Liver (tissue), 9 donors: Measurements from ENCODE around the gene NR2F1. TPM values are rescaled to one million over a fixed set of nuclear protein-coding genes. Genes with fewer than 3 reads are reported as not detected.

ENCODE experiments used
- DNase-seq: peaks from one replicate; pipeline ENCODE4 v3.0.0-alpha.2; 2017; ENCODE audit warnings: low spot score
- H3K27ac ChIP-seq, 2 donors: one replicate each; pipeline ENCODE4 v1.7.0; 2013; ENCODE audit warnings: inconsistent platforms in 2 of 2, low read length in 2 of 2, control low read depth in 1 of 2, low read depth in 1 of 2, mild to moderate bottlenecking in 1 of 2
- H3K27me3 ChIP-seq, 4 donors: one replicate each; pipeline versions ENCODE4 v1.6.1 to v1.7.0; 2013; ENCODE audit warnings: low read length in 3 of 4, inconsistent platforms in 1 of 4, mild to moderate bottlenecking in 1 of 4, moderate library complexity in 1 of 4; ENCODE audit not compliant: control insufficient read depth in 4 of 4, insufficient read depth in 4 of 4
- H3K36me3 ChIP-seq, 4 donors: one replicate each; pipeline versions ENCODE4 v1.6.1 to v1.7.0; 2013; ENCODE audit warnings: low read length in 3 of 4, mild to moderate bottlenecking in 3 of 4, low read depth in 1 of 4, moderate library complexity in 1 of 4; ENCODE audit not compliant: control insufficient read depth in 4 of 4, insufficient read depth in 3 of 4
- H3K4me1 ChIP-seq, 4 donors: one replicate each; pipeline versions ENCODE4 v1.6.1 to v1.7.0; 2013; ENCODE audit warnings: low read length in 3 of 4, mild to moderate bottlenecking in 3 of 4, moderate library complexity in 1 of 4; ENCODE audit not compliant: control insufficient read depth in 4 of 4, insufficient read depth in 4 of 4
- H3K4me3 ChIP-seq, 3 donors: one replicate each; pipeline versions ENCODE4 v1.6.1 to v1.7.0; 2013; ENCODE audit warnings: low read length in 3 of 3, control low read depth in 1 of 3, low read depth in 1 of 3, mild to moderate bottlenecking in 1 of 3
- H3K9ac ChIP-seq, 2 donors: one replicate each; pipeline ENCODE4 v1.7.0; 2013; ENCODE audit warnings: low read length in 2 of 2, mild to moderate bottlenecking in 2 of 2, moderate library complexity in 2 of 2, control low read depth in 1 of 2, low read depth in 1 of 2
- H3K9me3 ChIP-seq, 4 donors: one replicate each; pipeline versions ENCODE4 v1.6.1 to v1.7.0; 2013; ENCODE audit warnings: low read length in 3 of 4; ENCODE audit not compliant: control insufficient read depth in 4 of 4
- HNF4A ChIP-seq, 2 donors: conservative IDR thresholded peaks; 2 replicates each; pipeline ENCODE4 v1.6.1; 2016; ENCODE audit warnings: antibody characterized with exemption in 2 of 2, mild to moderate bottlenecking in 2 of 2
- HNF4G ChIP-seq: IDR thresholded peaks from 2 replicates; pipeline ENCODE4 v1.6.1; 2016; ENCODE audit warnings: antibody characterized with exemption
- JUND ChIP-seq, 2 donors: IDR thresholded peaks; 2 replicates each; pipeline ENCODE4 v1.6.1; 2016; ENCODE audit warnings: antibody characterized with exemption in 2 of 2
- RAD21 ChIP-seq, 2 donors: IDR thresholded peaks; 2 replicates each; pipeline ENCODE4 v1.6.1; 2016; ENCODE audit warnings: antibody characterized with exemption in 2 of 2, mild to moderate bottlenecking in 2 of 2
- RXRA ChIP-seq, 2 donors: IDR thresholded peaks; 2 replicates each; pipeline ENCODE4 v1.6.1; 2017 to 2018; ENCODE audit warnings: antibody characterized with exemption in 2 of 2, mild to moderate bottlenecking in 1 of 2
- TAF1 ChIP-seq: conservative IDR thresholded peaks from 2 replicates; pipeline ENCODE4 v1.6.1; 2016; ENCODE audit warnings: antibody characterized with exemption, mild to moderate bottlenecking
- YY1 ChIP-seq: IDR thresholded peaks from 2 replicates; pipeline ENCODE4 v1.6.1; 2016; ENCODE audit warnings: antibody characterized with exemption, mild to moderate bottlenecking
- WGBS: extraction: QIAGEN DNeasy Blood & Tissue Kit; methylation state at CpG from one replicate; pipeline ENCODE4 v1.1.7; 2013; 5-methylcytosine and 5-hydroxymethylcytosine counted together
- polyA plus RNA-seq, 2 donors: library from polyadenylated mRNA; stranded (reverse) in 1 of 2; unstranded in 1 of 2; fragments of 200-250 nt in 1 of 2; fragments of >200 nt in 1 of 2; fragmentation: Nextera tagmentation in 1 of 2; extraction: Ambion mirVana in 1 of 2; gene quantifications; one replicate each; pipeline versions ENCODE4 v1.2.1 to v1.2.3, GENCODE V29; 2013 to 2015
- total RNA-seq, 2 donors: library from RNA; depleted of rRNA; stranded (reverse); fragments of >200 nt; gene quantifications; one replicate each; pipeline ENCODE4 v1.2.3, GENCODE V29; 2014
- TF ChIP-seq, protein P1 (sequence below): IDR thresholded peaks from 2 replicates; pipeline ENCODE4 v1.6.1; 2016; ENCODE audit warnings: antibody characterized with exemption, mild to moderate bottlenecking
- TF ChIP-seq, protein P2 (sequence below): IDR thresholded peaks from 2 replicates; pipeline ENCODE4 v1.6.1; 2016; ENCODE audit warnings: antibody characterized with exemption
- TF ChIP-seq, protein P3 (sequence below): IDR thresholded peaks from 2 replicates; pipeline ENCODE4 v1.6.1; 2016; ENCODE audit warnings: antibody characterized with exemption
- TF ChIP-seq, protein P4 (sequence below): IDR thresholded peaks from 2 replicates; pipeline ENCODE4 v1.6.1; 2016; ENCODE audit warnings: antibody characterized with exemption
- donor health status: healthy.
- donor health status: healthy.
- donor health status: healthy.
- donor health status: healthy.
- donor health status: healthy.

NR2F1 gene
- total and polyA plus RNA-seq, 4 donors: 3.9 to 13.0 (median 10.6) TPM

DNA sequence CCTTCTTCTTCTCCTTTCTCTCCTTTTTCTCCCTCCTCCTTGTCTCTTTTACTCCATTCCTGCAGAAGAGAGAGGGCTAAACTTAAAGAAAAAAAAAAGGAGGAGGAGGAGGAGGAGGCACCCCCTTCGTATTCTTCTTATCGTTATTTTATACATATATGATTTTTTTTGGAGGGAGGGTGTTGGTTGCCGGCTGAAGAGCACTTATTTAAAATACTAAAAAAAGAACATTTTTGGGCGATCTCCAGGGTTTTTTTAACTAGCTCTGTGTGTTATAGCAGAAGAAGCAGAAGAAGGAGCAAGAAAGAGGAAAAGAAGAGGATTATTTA is 381 bp downstream of the NR2F1 start (continued):
- TF ChIP-seq, protein P1, sequence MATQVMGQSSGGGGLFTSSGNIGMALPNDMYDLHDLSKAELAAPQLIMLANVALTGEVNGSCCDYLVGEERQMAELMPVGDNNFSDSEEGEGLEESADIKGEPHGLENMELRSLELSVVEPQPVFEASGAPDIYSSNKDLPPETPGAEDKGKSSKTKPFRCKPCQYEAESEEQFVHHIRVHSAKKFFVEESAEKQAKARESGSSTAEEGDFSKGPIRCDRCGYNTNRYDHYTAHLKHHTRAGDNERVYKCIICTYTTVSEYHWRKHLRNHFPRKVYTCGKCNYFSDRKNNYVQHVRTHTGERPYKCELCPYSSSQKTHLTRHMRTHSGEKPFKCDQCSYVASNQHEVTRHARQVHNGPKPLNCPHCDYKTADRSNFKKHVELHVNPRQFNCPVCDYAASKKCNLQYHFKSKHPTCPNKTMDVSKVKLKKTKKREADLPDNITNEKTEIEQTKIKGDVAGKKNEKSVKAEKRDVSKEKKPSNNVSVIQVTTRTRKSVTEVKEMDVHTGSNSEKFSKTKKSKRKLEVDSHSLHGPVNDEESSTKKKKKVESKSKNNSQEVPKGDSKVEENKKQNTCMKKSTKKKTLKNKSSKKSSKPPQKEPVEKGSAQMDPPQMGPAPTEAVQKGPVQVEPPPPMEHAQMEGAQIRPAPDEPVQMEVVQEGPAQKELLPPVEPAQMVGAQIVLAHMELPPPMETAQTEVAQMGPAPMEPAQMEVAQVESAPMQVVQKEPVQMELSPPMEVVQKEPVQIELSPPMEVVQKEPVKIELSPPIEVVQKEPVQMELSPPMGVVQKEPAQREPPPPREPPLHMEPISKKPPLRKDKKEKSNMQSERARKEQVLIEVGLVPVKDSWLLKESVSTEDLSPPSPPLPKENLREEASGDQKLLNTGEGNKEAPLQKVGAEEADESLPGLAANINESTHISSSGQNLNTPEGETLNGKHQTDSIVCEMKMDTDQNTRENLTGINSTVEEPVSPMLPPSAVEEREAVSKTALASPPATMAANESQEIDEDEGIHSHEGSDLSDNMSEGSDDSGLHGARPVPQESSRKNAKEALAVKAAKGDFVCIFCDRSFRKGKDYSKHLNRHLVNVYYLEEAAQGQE: no peak
- TF ChIP-seq, protein P2, sequence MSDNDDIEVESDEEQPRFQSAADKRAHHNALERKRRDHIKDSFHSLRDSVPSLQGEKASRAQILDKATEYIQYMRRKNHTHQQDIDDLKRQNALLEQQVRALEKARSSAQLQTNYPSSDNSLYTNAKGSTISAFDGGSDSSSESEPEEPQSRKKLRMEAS: no peak
- TF ChIP-seq RXRA (IDR thresholded peaks at IDR 0.05): no peak

DNA sequence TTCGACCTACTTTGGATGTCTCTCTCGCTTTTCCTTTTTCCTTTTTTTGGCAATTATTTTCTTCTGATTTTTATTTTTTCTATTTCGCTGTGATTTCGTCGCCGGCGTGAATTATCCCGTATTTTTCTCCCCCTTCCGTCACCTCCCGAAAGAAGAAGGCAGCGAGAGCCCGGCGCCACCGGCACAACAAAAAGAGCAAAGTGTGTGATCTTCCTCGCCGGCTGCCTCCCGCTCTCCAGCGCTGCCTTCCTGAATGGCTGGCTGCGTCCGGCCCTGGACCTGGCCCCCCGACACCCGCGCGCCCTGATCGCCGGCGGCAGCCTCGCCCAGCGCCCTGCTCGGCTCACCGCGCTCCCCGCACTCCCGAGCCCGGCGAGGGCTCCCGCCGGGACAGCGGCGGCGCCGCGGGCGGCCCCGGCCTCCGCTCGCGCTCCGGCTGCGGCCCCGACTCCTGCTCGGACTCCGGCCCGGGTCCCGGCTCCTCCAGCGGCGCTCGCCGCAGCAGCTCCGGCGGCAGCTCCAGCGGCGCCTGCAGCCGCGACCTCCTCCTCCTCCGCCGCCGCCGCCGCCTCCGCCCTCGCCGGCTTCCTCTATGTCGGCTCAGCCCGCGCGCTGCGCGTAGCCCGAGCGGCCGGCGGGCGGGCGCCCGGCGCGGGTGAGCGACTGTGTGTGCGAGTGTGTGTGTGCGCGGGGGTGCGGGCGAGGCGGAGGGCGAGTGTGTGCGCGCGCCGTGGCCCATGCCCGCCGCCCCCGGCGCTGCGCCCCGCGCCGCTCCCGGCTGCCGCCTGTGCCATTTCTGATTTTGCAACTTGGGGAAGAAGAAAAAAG is 960 bp downstream of the NR2F1 start:
- Histone ChIP-seq H3K9me3 (no peaks in the 10 kb centered on the region), H3K27me3 (peaks cover 0 to 12% (median 3%) of the 10 kb centered on the region in 4 donors), H3K4me1 (peaks cover 2 to 48% (median 30%) of the 10 kb centered on the region in 4 donors), H3K4me3 (peak overlapping the region in 2 of 3 donors; percentile 56 to 70), H3K27ac (peak overlapping the region; percentile 21 to 59), H3K9ac (peak overlapping the region in 1 of 2 donors; percentile 81), H3K36me3 (no peaks in the 10 kb centered on the region)
- no peak for TF ChIP-seq RXRA (IDR thresholded peaks at IDR 0.05)
- TF ChIP-seq HNF4G: no peak
- no peak for TF ChIP-seq TAF1
- no peak for TF ChIP-seq JUND (IDR thresholded peaks at IDR 0.05)
- TF ChIP-seq, protein P2: no peak
- TF ChIP-seq, protein P1: no peak
- TF ChIP-seq, protein P3, sequence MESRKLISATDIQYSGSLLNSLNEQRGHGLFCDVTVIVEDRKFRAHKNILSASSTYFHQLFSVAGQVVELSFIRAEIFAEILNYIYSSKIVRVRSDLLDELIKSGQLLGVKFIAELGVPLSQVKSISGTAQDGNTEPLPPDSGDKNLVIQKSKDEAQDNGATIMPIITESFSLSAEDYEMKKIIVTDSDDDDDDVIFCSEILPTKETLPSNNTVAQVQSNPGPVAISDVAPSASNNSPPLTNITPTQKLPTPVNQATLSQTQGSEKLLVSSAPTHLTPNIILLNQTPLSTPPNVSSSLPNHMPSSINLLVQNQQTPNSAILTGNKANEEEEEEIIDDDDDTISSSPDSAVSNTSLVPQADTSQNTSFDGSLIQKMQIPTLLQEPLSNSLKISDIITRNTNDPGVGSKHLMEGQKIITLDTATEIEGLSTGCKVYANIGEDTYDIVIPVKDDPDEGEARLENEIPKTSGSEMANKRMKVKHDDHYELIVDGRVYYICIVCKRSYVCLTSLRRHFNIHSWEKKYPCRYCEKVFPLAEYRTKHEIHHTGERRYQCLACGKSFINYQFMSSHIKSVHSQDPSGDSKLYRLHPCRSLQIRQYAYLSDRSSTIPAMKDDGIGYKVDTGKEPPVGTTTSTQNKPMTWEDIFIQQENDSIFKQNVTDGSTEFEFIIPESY: no peak
- TF ChIP-seq RAD21 (IDR thresholded peaks at IDR 0.05): no peak
- no peak for TF ChIP-seq HNF4A (conservative IDR thresholded peaks at IDR 0.05)
- no peak for TF ChIP-seq YY1
- TF ChIP-seq, protein P4, sequence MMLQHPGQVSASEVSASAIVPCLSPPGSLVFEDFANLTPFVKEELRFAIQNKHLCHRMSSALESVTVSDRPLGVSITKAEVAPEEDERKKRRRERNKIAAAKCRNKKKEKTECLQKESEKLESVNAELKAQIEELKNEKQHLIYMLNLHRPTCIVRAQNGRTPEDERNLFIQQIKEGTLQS: no peak
- WGBS: under 1% methylated on average over 110 of the region's 110 CpGs
- no peak for DNase-seq
